ENCODE data around the gene BMPR1A. TPM values are rescaled to one million over a fixed set of nuclear protein-coding genes. Genes with fewer than 3 reads are reported as not detected.
"Not testable (repeated sequence)": the region's sequence is repeated elsewhere in the genome, so short reads cannot be mapped to it uniquely, and the experiment has no call there.

The BMPR1A gene
- total RNA-seq, 6 donors from 2014 or later = 12.9 to 37.4 (median 30.6) TPM

DNA sequence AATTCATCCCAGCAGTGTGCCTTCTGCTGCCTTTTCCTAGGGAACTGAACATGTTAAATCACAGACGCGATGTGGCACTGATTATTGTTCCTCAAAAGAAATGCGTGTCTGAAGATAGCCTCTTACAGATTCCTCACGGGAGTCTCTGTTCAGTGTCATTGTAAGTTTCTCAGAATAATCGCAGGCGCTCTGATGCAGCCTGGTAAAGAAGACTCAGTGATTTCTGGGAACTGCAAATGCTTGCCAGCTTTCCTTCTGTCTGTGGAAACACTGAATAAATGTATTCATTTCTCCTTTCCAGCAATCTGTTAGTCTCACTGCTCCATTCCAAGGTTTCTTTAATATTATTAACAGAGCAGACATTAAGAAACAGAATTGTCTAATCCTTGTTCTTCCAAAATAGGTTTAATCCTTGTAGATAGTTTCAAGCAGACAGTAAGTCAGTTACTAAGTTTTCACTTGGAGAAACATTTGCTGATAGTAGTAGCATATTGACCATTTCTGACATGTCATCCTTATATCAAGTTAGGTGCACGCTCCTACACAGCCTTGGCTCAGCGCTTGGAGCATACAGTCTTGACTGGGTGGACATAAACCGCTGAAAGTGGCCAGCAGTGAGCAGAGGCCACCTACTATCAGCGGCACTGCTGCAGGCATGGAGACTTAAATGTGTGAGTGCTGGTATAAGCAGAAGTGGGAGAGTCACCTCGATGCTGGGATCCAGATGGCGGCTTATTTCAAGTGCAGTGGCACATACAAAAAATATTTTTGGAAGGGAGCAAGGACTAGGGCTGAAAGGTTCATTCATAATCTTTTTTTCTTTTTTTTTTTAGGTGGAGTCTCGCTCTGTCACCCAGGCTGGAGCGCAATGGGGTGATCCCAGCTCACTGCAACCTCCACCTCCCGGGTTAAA, 173.3 kb downstream of the BMPR1A start:
- ATAC-seq (ENCODE audit: low FRiP score in 2 of 2) (no peak), DNase-seq (no peak)
- Histone ChIP-seq H3K9me3 (no peaks in the 10 kb centered on the region), H3K27ac (no peak overlapping the region), H3K4me3 (no peak overlapping the region), H3K36me3 (peaks cover 0 to 40% (median 5%) of the 10 kb centered on the region in 4 donors), H3K27me3 (no peaks in the 10 kb centered on the region), H3K4me1 (no peaks in the 10 kb centered on the region)
- WGBS, 2 donors = 92% methylated on average over 14 to 15 of the region's 15 CpGs
- TF ChIP-seq CTCF (IDR thresholded peaks at IDR 0.05) = no peak

GRCh38 chr10:86931872-86932271, 175.5 kb downstream of the BMPR1A start:
- WGBS, 2 donors = 72 to 74% methylated on average over 1 of the region's 1 CpG
- H3K4me3 ChIP-seq = no peak overlapping the region
- no peaks in the 10 kb centered on the region for H3K4me1 ChIP-seq
- H3K36me3 ChIP-seq = peaks cover 0 to 58% (median 5%) of the 10 kb centered on the region in 4 donors
- TF ChIP-seq POLR2AphosphoS5 (IDR thresholded peaks at IDR 0.05) (no peak), EP300 (IDR thresholded peaks at IDR 0.05) (no peak), CTCF (IDR thresholded peaks at IDR 0.05) (no peak)
- DNase-seq (no peak), ATAC-seq (ENCODE audit: low FRiP score in 2 of 2) (no peak)
- no peak overlapping the region for H3K27ac ChIP-seq
- H3K9me3 ChIP-seq = no peaks in the 10 kb centered on the region
- no peaks in the 10 kb centered on the region for H3K27me3 ChIP-seq

GRCh38 chr10:86932674-86933073, 176.3 kb downstream of the BMPR1A start:
- no peaks in the 10 kb centered on the region for H3K27me3 ChIP-seq
- 83% methylated on average over 2 of the region's 2 CpGs for WGBS, 2 donors

DNA sequence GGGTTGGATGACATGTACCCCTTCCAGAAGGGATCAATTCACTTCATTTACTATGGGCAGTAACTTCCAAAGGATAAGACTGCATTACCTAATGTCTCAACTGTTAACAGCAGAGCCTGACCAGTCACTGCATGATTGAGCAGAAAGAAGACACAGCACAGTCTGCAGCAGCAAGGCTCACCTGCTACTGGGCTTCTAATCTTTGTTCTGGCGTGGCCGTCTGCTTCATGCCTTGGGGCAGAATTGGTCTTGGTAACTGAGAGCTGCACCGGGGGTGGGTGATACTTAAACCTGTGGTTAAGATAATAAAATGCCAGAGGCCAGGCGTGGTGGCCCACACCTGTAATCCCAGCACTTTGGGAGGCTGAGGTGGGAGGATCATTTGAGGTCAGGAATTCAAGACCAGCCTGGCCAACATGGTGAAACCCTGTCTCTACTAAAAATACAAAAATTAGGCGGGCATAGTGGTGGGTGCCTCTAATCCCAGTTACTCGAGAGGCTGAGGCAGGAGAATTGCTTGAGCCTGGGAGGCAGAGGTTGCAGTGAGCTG, 177.8 kb downstream of the BMPR1A start:
- ATAC-seq (ENCODE audit: low FRiP score in 2 of 2); H3K27ac ChIP-seq; H3K4me3 ChIP-seq; H3K4me1 ChIP-seq; H3K27me3 ChIP-seq; H3K9me3 ChIP-seq; DNase-seq: not testable (repeated sequence)
- peaks cover 0 to 53% (median 5%) of the 10 kb centered on the region in 4 donors for H3K36me3 ChIP-seq
- WGBS, 2 donors = 78 to 85% methylated on average over 6 of the region's 6 CpGs

More at GRCh38 chr10:86932674-86933073, 176.3 kb downstream of the BMPR1A start:
- H3K4me1 ChIP-seq = no peaks in the 10 kb centered on the region
- DNase-seq (no peak), ATAC-seq (ENCODE audit: low FRiP score in 2 of 2) (no peak)
- TF ChIP-seq POLR2AphosphoS5 (IDR thresholded peaks at IDR 0.05) (no peak), EP300 (IDR thresholded peaks at IDR 0.05) (no peak), POLR2A (IDR thresholded peaks at IDR 0.05) (no peak), CTCF (IDR thresholded peaks at IDR 0.05) (no peak)
- no peaks in the 10 kb centered on the region for H3K9me3 ChIP-seq
- H3K4me3 ChIP-seq = no peak overlapping the region
- no peak overlapping the region for H3K27ac ChIP-seq
- H3K36me3 ChIP-seq = peaks cover 0 to 61% (median 5%) of the 10 kb centered on the region in 4 donors

GRCh38 chr10:86936661-86937501, 180.5 kb downstream of the BMPR1A start:
- Histone ChIP-seq H3K27ac (no peak overlapping the region), H3K4me3 (no peak overlapping the region), H3K36me3 (peaks cover 0 to 37% (median 0%) of the 10 kb centered on the region in 4 donors), H3K4me1 (peaks cover 0 to 9% (median 5%) of the 10 kb centered on the region in 4 donors), H3K9me3 (no peaks in the 10 kb centered on the region), H3K27me3 (no peaks in the 10 kb centered on the region)
- ATAC-seq (ENCODE audit: low FRiP score in 2 of 2) (no peak), DNase-seq (no peak)
- TF ChIP-seq POLR2AphosphoS5 (IDR thresholded peaks at IDR 0.05) (no peak), EP300 (IDR thresholded peaks at IDR 0.05) (no peak), POLR2A (IDR thresholded peaks at IDR 0.05) (no peak), CTCF (IDR thresholded peaks at IDR 0.05) (no peak)
- 82 to 84% methylated on average over 2 to 13 of the region's 13 CpGs for WGBS, 2 donors
